Amygdala (tissue), 56 donors: ENCODE results near the gene LIMS2.

Experiments used
- DNase-seq, 56 donors: peaks; one replicate each; lab custom pipeline; 2025; lab: John Stamatoyannopoulos, UW

Gene LIMS2

GRCh38 chr2:127675331-127676261 is at the start of gene LIMS2:
Gene LIMS2 (minus strand): TSS chr2:127675530. CDS start chr2:127675024, 506 bp downstream.
- peak in 3 of 56 donors; percentile 28 to 60 (median 41) for DNase-seq

- no peak for DNase-seq
Observed at GRCh38 chr2:127722807-127723206, 47.5 kb upstream of the LIMS2 start.

- DNase-seq: no peak
Observed at GRCh38 chr2:127721978-127722355, 46.6 kb upstream of the LIMS2 start.

- DNase-seq: no peak
Observed at GRCh38 chr2:127721311-127721977, 46.1 kb upstream of the LIMS2 start.

- DNase-seq: no peak
Observed at GRCh38 chr2:127719301-127720218, 44.2 kb upstream of the LIMS2 start.

GRCh38 chr2:127718271-127718670 is 42.9 kb upstream of the LIMS2 start:
- no peak for DNase-seq

GRCh38 chr2:127715778-127716449 is 40.6 kb upstream of the LIMS2 start:
- no peak for DNase-seq

- DNase-seq: no peak
Observed at GRCh38 chr2:127713562-127713961, 38.2 kb upstream of the LIMS2 start.

GRCh38 chr2:127712999-127713398 is 37.7 kb upstream of the LIMS2 start:
- DNase-seq: no peak

GRCh38 chr2:127709336-127709735 is 34.0 kb upstream of the LIMS2 start:
- no peak for DNase-seq

GRCh38 chr2:127707890-127708648 is 32.7 kb upstream of the LIMS2 start:
- DNase-seq: peak in 20 of 56 donors; percentile 9 to 50 (median 16)

- no peak for DNase-seq
Observed at GRCh38 chr2:127706215-127706990, 31.1 kb upstream of the LIMS2 start.

GRCh38 chr2:127705391-127706065 is 30.2 kb upstream of the LIMS2 start:
- no peak for DNase-seq

GRCh38 chr2:127704641-127705390 is 29.5 kb upstream of the LIMS2 start:
- DNase-seq: no peak

GRCh38 chr2:127703282-127703681 is 28.0 kb upstream of the LIMS2 start:
- DNase-seq: no peak

- no peak for DNase-seq
Observed at GRCh38 chr2:127702395-127703009, 27.2 kb upstream of the LIMS2 start.
